Activated CD8-positive, alpha-beta T cell treated with anti-CD3 and anti-CD28 coated beads for 36 hours (primary cell): ENCODE results near the gene ZC3H12D. TPM values are rescaled to one million over a fixed set of nuclear protein-coding genes. Genes with fewer than 3 reads are reported as not detected.
"Not testable (repeated sequence)": the region's sequence is repeated elsewhere in the genome, so short reads cannot be mapped to it uniquely, and the experiment has no call there.

ENCODE experiments used
- ATAC-seq: fragments of 200-7000 bp; cut with Tn5 transposase; one replicate; pipeline ENCODE4 v1.10.0; 2021; ENCODE audit warnings: mild to moderate bottlenecking, moderate library complexity
- CTCF ChIA-PET: fragments of 350-600 bp; sonication (Branson Sonifier 250); formaldehyde crosslinking; loops from one replicate; lab custom pipeline; 2021; ENCODE audit warnings: antibody characterized with exemption; lab: Charles Lee
- POLR2A ChIA-PET: fragments of 350-600 bp; sonication (Branson Sonifier 250); formaldehyde crosslinking; loops from one replicate; lab custom pipeline; 2021; ENCODE audit warnings: antibody characterized with exemption; lab: Charles Lee
- DNase-seq: peaks from one replicate; pipeline ENCODE4 v3.0.0-alpha.2; 2020
- H3K27ac Mint-ChIP-seq: one replicate; pipeline ENCODE4 v1.8.0; 2021; ENCODE audit warnings: mild to moderate bottlenecking, mixed read lengths
- H3K27me3 Mint-ChIP-seq: one replicate; pipeline ENCODE4 v1.8.0; 2021; ENCODE audit warnings: mixed read lengths
- H3K36me3 Mint-ChIP-seq: one replicate; pipeline ENCODE4 v1.8.0; 2021; ENCODE audit warnings: low read depth, mixed read lengths
- H3K4me1 Mint-ChIP-seq: one replicate; pipeline ENCODE4 v1.8.0; 2021; ENCODE audit warnings: low read depth, mixed read lengths
- H3K4me3 Mint-ChIP-seq: one replicate; pipeline ENCODE4 v1.8.0; 2021; ENCODE audit warnings: mild to moderate bottlenecking, moderate library complexity, mixed read lengths
- H3K9me3 Mint-ChIP-seq: one replicate; pipeline ENCODE4 v1.8.0; 2021; ENCODE audit warnings: mixed read lengths
- CTCF ChIP-seq: fragments of 200-600 bp; IDR thresholded peaks from one replicate; pipeline ENCODE4 v1.8.0; 2022; ENCODE audit warnings: antibody characterized with exemption, mild to moderate bottlenecking
- intact Hi-C: fragments of 100-400 bp; cut with micrococcal nuclease; formaldehyde crosslinking; loops from one replicate; pipeline ENCODE4 v1.10.0; 2022
- total RNA-seq, 2 experiments: library from RNA; stranded (reverse); gene quantifications; one replicate each; pipeline ENCODE4 v1.2.3, GENCODE V29; 2021

ZC3H12D gene
- total RNA-seq, 2 experiments from 2014 or later = 37.7 to 39.0 TPM

GRCh38 chr6:149445095-149445466 lies 39.7 kb downstream of the ZC3H12D start:
- H3K9me3 Mint-ChIP-seq = no peaks in the 10 kb centered on the region
- H3K27ac Mint-ChIP-seq = no peak overlapping the region
- peak; percentile 30 for DNase-seq
- ATAC-seq = peak; percentile 62
- H3K4me3 Mint-ChIP-seq = no peak overlapping the region
- POLR2A ChIA-PET = interaction anchor here (0.7 kb wide), 1 partner anchor 42 kb away, joined by 3 read pairs; no protein-coding TSS in a partner anchor
- no peaks in the 10 kb centered on the region for H3K27me3 Mint-ChIP-seq
- intact Hi-C loops = no loop called here
- TF ChIP-seq CTCF = no peak
- CTCF ChIA-PET = interaction anchor here (1.2 to 6.9 kb wide), 4 partner anchors 13 to 415 kb away, joined by 3 to 43 read pairs (median 15); no protein-coding TSS in a partner anchor
- H3K36me3 Mint-ChIP-seq = peaks cover 5% of the 10 kb centered on the region
- no peaks in the 10 kb centered on the region for H3K4me1 Mint-ChIP-seq

GRCh38 chr6:149444360-149445094 lies 40.3 kb downstream of the ZC3H12D start:
- H3K27ac Mint-ChIP-seq, H3K4me1 Mint-ChIP-seq, H3K9me3 Mint-ChIP-seq, DNase-seq, H3K36me3 Mint-ChIP-seq, H3K27me3 Mint-ChIP-seq, H3K4me3 Mint-ChIP-seq, intact Hi-C loops: not testable (repeated sequence)
- CTCF ChIA-PET = interaction anchor here (1.8 to 6.9 kb wide), 3 partner anchors 12 to 415 kb away, joined by 5 to 43 read pairs (median 25); no protein-coding TSS in a partner anchor
- POLR2A ChIA-PET = interaction anchor here (0.7 kb wide), 1 partner anchor 43 kb away, joined by 3 read pairs; no protein-coding TSS in a partner anchor
- peak; percentile 24 for ATAC-seq

- TF ChIP-seq CTCF = no peak
- H3K4me1 Mint-ChIP-seq = peaks cover 9% of the 10 kb centered on the region
- CTCF ChIA-PET = interaction anchor here (2.2 to 4.4 kb wide), 3 partner anchors 12 to 74 kb away, joined by 12 to 28 read pairs (median 25); no protein-coding TSS in a partner anchor
- ATAC-seq (peak; percentile 24), DNase-seq (no peak)
- H3K27me3 Mint-ChIP-seq = no peaks in the 10 kb centered on the region
- no peaks in the 10 kb centered on the region for H3K9me3 Mint-ChIP-seq
- no peak overlapping the region for H3K4me3 Mint-ChIP-seq
- no peak overlapping the region for H3K27ac Mint-ChIP-seq
- POLR2A ChIA-PET = no interaction called here
- no peaks in the 10 kb centered on the region for H3K36me3 Mint-ChIP-seq
- intact Hi-C loops = no loop called here
These were observed 41.2 kb downstream of the ZC3H12D start for GRCh38 chr6:149443411-149444181.

GRCh38 chr6:149441740-149442139 lies 43.1 kb downstream of the ZC3H12D start:
- Mint-ChIP-seq H3K36me3 (no peaks in the 10 kb centered on the region), H3K4me1 (peaks cover 17% of the 10 kb centered on the region), H3K27me3 (no peaks in the 10 kb centered on the region), H3K4me3 (no peak overlapping the region), H3K9me3 (no peaks in the 10 kb centered on the region), H3K27ac (no peak overlapping the region)
- no peak for TF ChIP-seq CTCF
- DNase-seq (no peak), ATAC-seq (no peak)
- CTCF ChIA-PET = interaction anchor here (1.2 to 3.4 kb wide), 5 partner anchors 10 to 413 kb away, joined by 3 to 28 read pairs (median 6); no protein-coding TSS in a partner anchor
- intact Hi-C loops = no loop called here
- POLR2A ChIA-PET = no interaction called here
